Stomach smooth muscle (tissue), 2 donors: ENCODE results near the gene TUBA8.
A peak's percentile ranks its signal among the peaks of the same experiment; 100 is the strongest.

ENCODE experiments used
- H3K27ac ChIP-seq: one replicate; pipeline ENCODE4 v1.7.0; 2013; ENCODE audit warnings: mild to moderate bottlenecking, low read length, inconsistent platforms
- H3K27me3 ChIP-seq, 2 donors: one replicate each; pipeline ENCODE4 v1.7.0; 2013; ENCODE audit warnings: low read length in 2 of 2; ENCODE audit not compliant: insufficient read depth in 2 of 2, control insufficient read depth in 1 of 2
- H3K36me3 ChIP-seq, 2 donors: one replicate each; pipeline ENCODE4 v1.7.0; 2013; ENCODE audit warnings: low read length in 2 of 2; ENCODE audit not compliant: control insufficient read depth in 2 of 2, insufficient read depth in 2 of 2
- H3K4me1 ChIP-seq: one replicate; pipeline ENCODE4 v1.7.0; 2013; ENCODE audit warnings: low read length; ENCODE audit not compliant: control insufficient read depth, insufficient read depth
- H3K4me3 ChIP-seq, 2 donors: one replicate each; pipeline ENCODE4 v1.7.0; 2013; ENCODE audit warnings: low read length in 2 of 2
- H3K9ac ChIP-seq, 2 donors: one replicate each; pipeline ENCODE4 v1.7.0; 2013; ENCODE audit warnings: low read length in 2 of 2, mild to moderate bottlenecking in 1 of 2
- H3K9me3 ChIP-seq, 2 donors: one replicate each; pipeline ENCODE4 v1.7.0; 2013; ENCODE audit warnings: low read length in 2 of 2; ENCODE audit not compliant: control insufficient read depth in 2 of 2
- donor health status: healthy.
- donor health status: Pancreatic carcinoma.

The TUBA8 gene

DNA sequence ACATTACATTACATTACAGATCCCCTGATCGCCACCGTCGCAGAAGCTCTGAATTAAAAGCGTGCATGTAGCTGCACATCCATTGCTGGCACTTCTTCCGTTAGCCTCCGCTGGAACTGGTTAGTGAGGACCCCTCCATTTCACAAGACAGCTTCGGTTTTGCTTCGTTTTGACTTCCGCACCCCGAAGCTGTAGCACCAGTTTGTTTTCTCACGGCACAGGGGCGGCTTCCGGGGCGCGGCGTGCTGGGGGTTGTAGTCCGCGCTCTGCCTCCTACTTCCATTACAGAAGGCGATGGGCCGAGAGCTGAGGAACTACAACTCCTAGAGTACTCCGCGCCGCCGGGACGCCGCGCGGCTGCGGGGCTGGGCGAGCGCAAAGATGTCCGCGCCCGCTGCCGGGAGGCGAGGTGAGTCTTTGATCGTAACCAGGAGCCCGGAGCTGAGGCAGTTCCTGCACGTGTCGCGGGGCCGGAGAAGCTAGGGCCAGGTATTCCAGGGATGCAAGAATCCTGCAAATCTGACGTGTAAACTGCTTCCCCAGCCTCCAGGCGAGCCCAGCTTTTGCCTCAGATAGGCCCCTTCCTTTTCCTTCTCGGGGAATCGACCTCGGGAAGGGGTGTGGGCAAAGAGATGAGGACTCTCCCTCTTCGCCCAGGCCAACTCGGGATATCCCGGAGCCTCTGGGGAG, 32.8 kb upstream of the TUBA8 start, which contains the start of gene PEX26:
TSS of gene PEX26 (plus strand) at position 352 of the 690 bp plus-strand sequence. CDS start 387 bp downstream, outside the sequence.
- H3K36me3 ChIP-seq, result peaks cover 10 to 11% of the 10 kb centered on the region in 2 donors
- peaks cover 37% of the 10 kb centered on the region for H3K4me1 ChIP-seq
- H3K9ac ChIP-seq, result peak within 1 kb of the TSS; percentile 94 to 95
- H3K27ac ChIP-seq, result peak within 1 kb of the TSS; percentile 81
- no peaks in the 10 kb centered on the region for H3K9me3 ChIP-seq
- H3K27me3 ChIP-seq, result no peaks in the 10 kb centered on the region
- peak within 1 kb of the TSS; percentile 91 to 100 for H3K4me3 ChIP-seq

DNA sequence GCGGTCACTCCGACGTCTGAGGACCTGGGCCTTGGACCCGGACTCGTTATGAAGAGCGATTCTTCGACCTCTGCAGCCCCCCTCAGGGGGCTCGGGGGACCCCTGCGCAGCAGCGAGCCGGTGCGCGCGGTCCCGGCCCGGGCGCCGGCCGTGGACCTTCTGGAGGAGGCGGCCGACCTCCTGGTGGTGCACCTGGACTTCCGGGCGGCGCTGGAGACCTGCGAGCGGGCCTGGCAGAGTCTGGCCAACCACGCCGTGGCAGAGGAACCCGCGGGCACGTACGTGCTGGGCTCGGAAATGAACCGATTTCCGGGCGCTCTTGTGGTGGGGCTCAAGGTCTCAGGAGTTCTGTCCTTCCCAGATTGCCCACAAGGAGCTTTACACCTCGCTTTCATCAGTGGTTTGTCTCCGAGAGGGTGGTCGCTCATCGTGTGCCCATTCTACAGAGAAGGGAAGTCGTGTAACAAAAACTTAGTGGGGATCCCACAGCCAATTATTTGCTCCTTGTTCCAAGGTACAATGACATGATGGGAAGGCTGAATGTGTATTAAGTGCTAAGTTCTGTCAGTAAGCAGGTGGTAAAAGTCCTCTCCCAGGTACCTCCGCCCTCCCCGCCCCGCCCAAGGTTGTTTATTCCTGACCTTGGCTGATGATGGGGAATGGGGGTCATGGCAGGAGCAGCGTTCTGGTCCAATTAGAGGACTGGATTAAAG, 32.1 kb upstream of the TUBA8 start:
- Histone ChIP-seq H3K4me1 (peaks cover 37% of the 10 kb centered on the region), H3K9me3 (no peaks in the 10 kb centered on the region), H3K27me3 (no peaks in the 10 kb centered on the region), H3K9ac (peak overlapping the region; percentile 94 to 95), H3K4me3 (peak overlapping the region; percentile 91 to 100), H3K27ac (peak overlapping the region; percentile 81), H3K36me3 (peaks cover 14 to 17% of the 10 kb centered on the region in 2 donors)

DNA sequence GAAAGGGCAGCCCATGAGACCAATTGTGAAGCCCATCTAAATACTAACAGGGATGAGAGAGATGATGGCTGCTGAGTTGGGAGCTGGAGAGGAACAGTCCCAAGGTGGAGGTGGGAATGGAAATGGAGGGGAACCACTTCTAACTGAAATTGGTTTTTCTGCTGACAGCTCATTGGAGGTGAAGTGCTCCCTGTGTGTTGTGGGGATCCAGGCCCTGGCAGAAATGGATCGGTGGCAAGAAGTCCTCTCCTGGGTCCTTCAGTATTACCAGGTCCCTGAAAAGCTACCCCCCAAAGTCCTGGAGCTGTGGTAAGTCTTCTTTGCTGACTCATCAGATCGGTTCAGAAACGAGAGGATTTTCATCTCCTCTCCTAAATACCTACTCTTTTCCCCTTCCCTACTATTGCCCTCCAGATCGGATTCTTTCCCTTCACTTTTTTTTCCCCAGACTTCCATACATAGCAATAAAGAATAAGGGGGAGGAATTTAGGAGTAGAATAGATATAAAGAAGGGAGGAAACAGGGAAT, 30.8 kb upstream of the TUBA8 start:
- Histone ChIP-seq H3K9me3 (no peaks in the 10 kb centered on the region), H3K9ac (no peak overlapping the region), H3K4me3 (no peak overlapping the region), H3K27me3 (no peaks in the 10 kb centered on the region), H3K36me3 (peaks cover 19 to 21% of the 10 kb centered on the region in 2 donors), H3K27ac (no peak overlapping the region), H3K4me1 (peaks cover 37% of the 10 kb centered on the region)

DNA sequence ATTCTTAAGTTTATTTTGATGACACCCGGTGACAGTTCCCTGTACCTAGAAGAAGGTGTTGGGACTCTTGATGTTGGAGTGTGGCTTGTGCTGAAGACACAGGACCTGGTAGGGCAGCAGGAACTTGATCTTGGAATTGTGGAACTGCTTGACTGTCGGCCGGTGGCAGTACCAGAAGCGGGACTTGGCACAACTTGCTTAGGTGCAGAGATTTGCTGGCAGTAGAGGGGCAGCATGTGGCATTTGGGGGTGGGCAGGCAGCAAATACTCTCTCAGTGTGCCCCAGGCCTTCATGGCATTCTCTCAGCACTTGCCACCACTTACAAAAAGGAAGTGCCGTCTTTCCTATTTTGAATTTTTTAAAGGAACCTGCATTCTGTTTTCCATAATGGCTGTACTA, 29.2 kb upstream of the TUBA8 start:
- peaks cover 24 to 27% of the 10 kb centered on the region in 2 donors for H3K36me3 ChIP-seq
- peaks cover 29% of the 10 kb centered on the region for H3K4me1 ChIP-seq
- H3K9me3 ChIP-seq, result no peaks in the 10 kb centered on the region
- no peak overlapping the region for H3K27ac ChIP-seq
- H3K27me3 ChIP-seq, result no peaks in the 10 kb centered on the region
- no peak overlapping the region for H3K4me3 ChIP-seq
- H3K9ac ChIP-seq, result no peak overlapping the region

DNA sequence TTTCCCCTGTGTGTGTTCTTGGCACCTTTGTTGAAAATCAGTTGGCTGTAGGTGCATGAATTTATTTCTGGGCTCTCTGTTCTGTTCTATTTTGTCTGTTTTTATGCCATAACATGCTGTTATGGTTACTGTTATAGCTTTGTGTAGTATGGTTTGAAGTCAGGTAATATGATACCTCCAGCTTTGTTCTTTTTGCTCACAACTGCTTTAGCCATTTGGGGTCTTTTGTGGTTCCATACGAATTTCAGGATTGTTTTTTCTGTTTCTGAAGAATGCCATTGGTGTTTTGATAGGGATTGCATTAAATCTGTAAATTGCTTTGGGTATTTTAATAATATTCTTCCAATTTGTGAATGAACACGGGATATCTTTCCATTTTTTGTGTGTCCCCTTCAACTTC, 28.1 kb upstream of the TUBA8 start:
- no peaks in the 10 kb centered on the region for H3K9me3 ChIP-seq
- H3K27ac ChIP-seq, result no peak overlapping the region
- H3K36me3 ChIP-seq, result peaks cover 27 to 30% of the 10 kb centered on the region in 2 donors
- H3K4me3 ChIP-seq, result no peak overlapping the region
- H3K9ac ChIP-seq, result no peak overlapping the region
- H3K27me3 ChIP-seq, result no peaks in the 10 kb centered on the region
- H3K4me1 ChIP-seq, result peaks cover 20% of the 10 kb centered on the region

DNA sequence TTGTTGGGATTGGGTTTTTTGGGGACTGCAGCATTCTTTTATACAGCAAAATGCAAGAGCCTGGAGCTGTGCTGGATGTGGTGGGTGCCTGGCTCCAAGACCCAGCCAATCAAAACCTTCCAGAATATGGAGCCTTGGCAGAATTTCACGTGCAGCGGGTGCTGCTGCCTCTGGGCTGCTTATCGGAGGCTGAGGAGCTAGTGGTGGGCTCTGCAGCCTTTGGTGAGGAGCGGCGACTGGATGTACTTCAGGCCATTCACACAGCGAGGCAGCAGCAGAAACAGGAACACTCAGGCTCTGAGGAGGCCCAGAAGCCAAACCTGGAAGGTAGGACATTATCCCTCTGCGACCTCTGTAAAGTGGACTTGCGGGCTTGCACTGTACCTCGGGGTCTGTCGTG, 27.2 kb upstream of the TUBA8 start:
- Histone ChIP-seq H3K27me3 (no peaks in the 10 kb centered on the region), H3K4me3 (no peak overlapping the region), H3K4me1 (peaks cover 15% of the 10 kb centered on the region), H3K27ac (no peak overlapping the region), H3K36me3 (peaks cover 35 to 39% of the 10 kb centered on the region in 2 donors), H3K9me3 (no peaks in the 10 kb centered on the region), H3K9ac (no peak overlapping the region)

DNA sequence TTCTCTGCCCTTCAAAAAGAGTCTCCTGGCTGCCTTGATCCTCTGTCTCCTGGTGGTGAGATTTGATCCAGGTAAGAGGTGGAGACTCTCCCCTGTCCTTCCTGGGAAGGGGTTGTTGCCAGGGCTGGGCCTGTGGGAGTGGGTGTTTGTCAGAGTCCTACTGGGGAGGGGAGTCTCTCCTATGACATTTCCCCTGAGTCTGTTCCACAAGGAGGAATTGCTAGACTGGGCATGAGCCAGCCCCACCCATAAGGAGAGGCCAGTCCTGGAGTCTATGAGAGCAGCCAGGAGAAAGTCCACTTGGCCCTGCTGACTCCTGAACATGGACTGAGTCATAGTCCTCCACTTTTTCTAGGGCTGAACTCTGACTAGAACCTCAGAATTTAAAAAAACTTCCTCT, 25.4 kb upstream of the TUBA8 start:
- Histone ChIP-seq H3K4me3 (no peak overlapping the region), H3K27ac (no peak overlapping the region), H3K9me3 (no peaks in the 10 kb centered on the region), H3K36me3 (peaks cover 44 to 45% of the 10 kb centered on the region in 2 donors), H3K27me3 (no peaks in the 10 kb centered on the region), H3K4me1 (no peaks in the 10 kb centered on the region), H3K9ac (no peak overlapping the region)

DNA sequence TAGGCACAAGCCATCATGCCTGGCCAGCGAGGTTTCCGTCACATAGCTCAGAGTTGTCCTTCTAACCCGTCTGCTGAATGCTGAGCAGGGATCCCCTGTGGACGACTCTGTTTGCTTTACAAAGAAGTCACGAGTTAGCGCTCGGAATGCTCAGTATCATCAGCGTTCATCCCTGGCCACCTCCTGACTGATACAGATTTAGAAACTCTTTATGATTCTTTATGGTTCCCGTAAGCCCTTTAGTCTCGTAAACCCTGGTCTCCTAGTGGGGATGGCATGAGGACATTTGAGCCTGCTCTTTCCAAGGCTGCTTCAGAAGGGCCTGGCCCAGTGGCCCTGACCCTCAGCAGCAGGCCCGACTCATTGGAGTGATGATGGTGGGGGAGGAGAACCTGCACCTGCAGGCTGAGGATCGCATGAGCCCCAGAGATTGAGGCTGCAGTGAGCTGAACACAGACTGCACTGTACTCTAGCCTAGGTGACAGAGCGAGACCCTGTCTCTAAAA, 23.2 kb upstream of the TUBA8 start:
- no peaks in the 10 kb centered on the region for H3K9me3 ChIP-seq
- peaks cover 6% of the 10 kb centered on the region for H3K4me1 ChIP-seq
- no peak overlapping the region for H3K9ac ChIP-seq
- H3K36me3 ChIP-seq, result peaks cover 36 to 39% of the 10 kb centered on the region in 2 donors
- H3K27ac ChIP-seq, result no peak overlapping the region
- H3K4me3 ChIP-seq, result no peak overlapping the region
- H3K27me3 ChIP-seq, result no peaks in the 10 kb centered on the region

DNA sequence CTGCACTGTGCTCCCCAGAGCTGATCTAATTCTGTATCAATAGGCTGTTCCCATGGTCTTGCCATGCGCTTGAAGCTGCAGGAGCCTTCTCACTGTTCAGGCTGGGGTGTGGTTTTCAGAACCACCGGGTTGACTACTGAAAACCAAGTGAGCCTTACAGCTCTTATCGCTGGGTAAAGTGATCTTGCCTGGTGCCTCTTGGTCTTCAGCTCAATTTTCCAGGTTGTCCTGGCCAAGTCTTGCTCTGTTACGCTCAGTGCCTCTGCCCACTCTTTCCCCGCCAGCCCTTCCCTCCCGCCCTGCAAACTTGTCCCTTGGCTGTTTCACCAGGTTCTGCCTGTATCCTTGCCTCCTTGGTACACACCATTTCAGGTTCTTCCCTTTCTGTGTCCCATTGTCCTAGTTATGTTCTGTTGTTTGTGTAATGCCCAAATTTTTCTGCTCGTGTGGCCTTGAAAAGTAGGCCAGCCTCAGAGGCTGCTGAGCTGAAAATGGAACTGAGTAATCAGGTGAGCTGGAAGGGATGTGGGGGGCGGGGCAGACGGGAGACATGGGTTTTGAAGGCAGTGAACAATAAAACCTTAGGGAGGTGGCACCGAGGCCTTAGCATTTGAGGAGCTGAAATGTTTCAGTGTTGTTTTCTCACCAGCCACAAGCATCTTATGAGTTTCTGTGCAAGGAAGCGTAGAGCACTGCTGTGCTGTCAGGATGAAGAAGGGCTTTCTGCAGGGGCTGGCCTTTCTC, 21.6 kb upstream of the TUBA8 start:
- H3K36me3 ChIP-seq, result peaks cover 27 to 28% of the 10 kb centered on the region in 2 donors
- H3K4me1 ChIP-seq, result peaks cover 6% of the 10 kb centered on the region
- no peaks in the 10 kb centered on the region for H3K27me3 ChIP-seq
- H3K9ac ChIP-seq, result no peak overlapping the region
- H3K4me3 ChIP-seq, result no peak overlapping the region
- no peaks in the 10 kb centered on the region for H3K9me3 ChIP-seq
- no peak overlapping the region for H3K27ac ChIP-seq

DNA sequence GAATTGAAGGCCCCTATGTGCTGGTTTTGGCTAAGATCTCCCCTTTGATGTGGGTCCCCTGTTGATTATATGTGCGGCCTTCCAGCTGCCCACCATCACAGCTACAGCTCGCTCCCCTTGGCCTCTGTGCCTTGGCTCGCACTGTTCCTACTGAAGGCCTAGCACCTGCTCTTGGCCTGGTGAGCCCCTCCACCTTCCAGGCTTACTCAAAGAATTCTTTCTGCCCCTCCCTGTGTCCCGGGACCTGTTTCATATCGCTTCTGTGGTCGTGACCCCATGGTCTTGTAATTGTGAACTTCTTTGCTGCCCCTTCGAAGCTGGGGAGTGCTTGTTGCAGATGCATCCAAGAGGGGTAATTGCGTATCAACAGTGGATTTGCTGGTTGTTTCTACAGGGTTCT, 20.3 kb upstream of the TUBA8 start:
- no peak overlapping the region for H3K4me3 ChIP-seq
- H3K27me3 ChIP-seq, result no peaks in the 10 kb centered on the region
- H3K27ac ChIP-seq, result no peak overlapping the region
- no peaks in the 10 kb centered on the region for H3K9me3 ChIP-seq
- peaks cover 7% of the 10 kb centered on the region for H3K4me1 ChIP-seq
- peaks cover 22 to 23% of the 10 kb centered on the region in 2 donors for H3K36me3 ChIP-seq
- no peak overlapping the region for H3K9ac ChIP-seq
